GM18873 (cell line): ENCODE results near the gene POLR2J.
A peak's percentile ranks its signal among the peaks of the same experiment; 100 is the strongest.

Source experiments
- ATAC-seq: cut with Tn5 transposase; IDR thresholded peaks from one replicate; pipeline ENCODE4 v1.9.1; 2021; ENCODE audit warnings: mild to moderate bottlenecking, moderate library complexity, moderate number of reproducible peaks; ENCODE audit not compliant: unreplicated experiment, low FRiP score

POLR2J gene

GRCh38 chr7:102444961-102445673, 33.6 kb downstream of the POLR2J start:
- peak; percentile 48 for ATAC-seq

- ATAC-seq: no peak
Observed at GRCh38 chr7:102439963-102440795, 38.5 kb downstream of the POLR2J start.

- no peak for ATAC-seq
Observed at GRCh38 chr7:102436118-102436517, 42.6 kb downstream of the POLR2J start.

GRCh38 chr7:102434039-102434486, 44.7 kb downstream of the POLR2J start:
- ATAC-seq: no peak

GRCh38 chr7:102433219-102434038, 45.3 kb downstream of the POLR2J start, which contains the start of gene ORAI2:
Gene ORAI2 (plus strand): TSS chr7:102433575. CDS start chr7:102438957, 5,382 bp downstream.
- peak; percentile 41 for ATAC-seq

- peak; percentile 37 for ATAC-seq
Observed at GRCh38 chr7:102432442-102433218, 46.1 kb downstream of the POLR2J start.

GRCh38 chr7:102431617-102432298, 47.0 kb downstream of the POLR2J start:
- ATAC-seq: peak; percentile 30

GRCh38 chr7:102429141-102429899, 49.4 kb downstream of the POLR2J start:
- ATAC-seq: no peak

- no peak for ATAC-seq
Observed at GRCh38 chr7:102427019-102427405, 51.7 kb downstream of the POLR2J start.

- ATAC-seq: no peak
Observed at GRCh38 chr7:102426268-102427018, 52.3 kb downstream of the POLR2J start.

GRCh38 chr7:102425639-102426267, 53.0 kb downstream of the POLR2J start:
- ATAC-seq: peak; percentile 58

- no peak for ATAC-seq
Observed at GRCh38 chr7:102424787-102425218, 53.9 kb downstream of the POLR2J start.

- ATAC-seq: no peak
Observed at GRCh38 chr7:102424129-102424551, 54.6 kb downstream of the POLR2J start.
